ENCODE measurements around the gene LIMS4.
"Not testable (repeated sequence)": the region's sequence is repeated elsewhere in the genome, so short reads cannot be mapped to it uniquely, and the experiment has no call there.

GRCh38 chr2:110460318-110460717 is 12.3 kb downstream of the LIMS4 start:
- TF ChIP-seq CTCF (conservative IDR thresholded peaks at IDR 0.05 in 1 of 2, IDR thresholded peaks at IDR 0.05 in 1 of 2; ENCODE audit: low read depth in 1 of 2, low read length in 2 of 2); EZH2 (IDR thresholded peaks at IDR 0.05; ENCODE audit: low read length, missing control alignments): not testable (repeated sequence)

Data from fibroblast of lung (primary cell).